GM12878 (cell line): ENCODE results near the gene SHANK3.

Experiments
- FOS ChIP-seq: IDR thresholded peaks from 3 replicates; pipeline ENCODE4 v1.6.1; 2011; ENCODE audit warnings: borderline replicate concordance; ENCODE audit not compliant: insufficient read length; ENCODE audit errors: extremely low read depth
- MTA3 ChIP-seq: IDR thresholded peaks from 2 replicates; pipeline ENCODE4 v1.6.1; 2012; ENCODE audit warnings: low read length, inconsistent platforms, borderline replicate concordance
- SMAD1 ChIP-seq: fragments of 450-650 bp; IDR thresholded peaks from 2 replicates; pipeline ENCODE4 v1.6.1; 2018; ENCODE audit warnings: mild to moderate bottlenecking, low read depth; ENCODE audit not compliant: partially characterized antibody
- SRF ChIP-seq, 2 experiments: IDR thresholded peaks; 2 replicates each; pipeline ENCODE4 v1.6.1; 2011; ENCODE audit warnings: low read depth in 2 of 2, low read length in 2 of 2, mild to moderate bottlenecking in 1 of 2, moderate library complexity in 1 of 2

DNA sequence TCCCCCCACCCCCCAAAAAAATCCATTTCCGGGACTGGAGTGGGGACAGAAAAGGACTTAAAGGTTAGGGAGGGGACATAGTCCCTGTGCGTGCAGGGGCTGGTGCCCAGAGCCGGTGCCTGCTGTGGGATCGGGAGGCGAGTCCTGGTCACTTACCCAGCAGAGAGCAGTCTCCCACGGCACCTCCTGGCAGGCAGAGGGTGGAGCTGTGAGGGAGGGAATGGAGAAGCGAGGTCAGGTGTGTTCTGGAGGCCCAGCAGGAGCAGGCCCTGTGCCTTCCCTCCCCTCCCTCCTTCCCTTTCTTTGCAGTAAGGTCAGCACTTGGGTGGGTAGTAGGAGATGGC lies 28.4 kb downstream of the SHANK3 start:
- no peak for TF ChIP-seq MTA3
- no peak for TF ChIP-seq FOS
- TF ChIP-seq SRF (IDR thresholded peaks at IDR 0.05; ENCODE audit: low read depth in 2 of 2, low read length in 2 of 2): no peak
- no peak for TF ChIP-seq SMAD1
